Uterus (tissue), 4 donors: ENCODE data around the gene RBL2. TPM values are rescaled to one million over a fixed set of nuclear protein-coding genes. Genes with fewer than 3 reads are reported as not detected.
"Not testable (repeated sequence)": the region's sequence is repeated elsewhere in the genome, so short reads cannot be mapped to it uniquely, and the experiment has no call there.

Source experiments
- DNase-seq, 2 donors: peaks; one replicate each; pipeline ENCODE4 v3.0.0-alpha.2; 2019 to 2020
- H3K27ac ChIP-seq, 2 donors: fragments of 200-600 bp; sonication (generic); 1 replicate in 1 of 2; 2 replicates in 1 of 2; pipeline ENCODE4 v1.5.1; 2016 to 2018
- H3K27me3 ChIP-seq, 2 donors: fragments of 200-600 bp; sonication (generic); one replicate each; pipeline ENCODE4 v1.5.1; 2018 to 2019; ENCODE audit warnings: control low read depth in 1 of 2
- H3K36me3 ChIP-seq, 2 donors: fragments of 200-600 bp; sonication (generic); one replicate each; pipeline ENCODE4 v1.5.1; 2019; ENCODE audit warnings: control low read depth in 1 of 2
- H3K4me1 ChIP-seq, 2 donors: fragments of 200-600 bp; sonication (generic); one replicate each; pipeline ENCODE4 v1.5.1; 2018 to 2019; ENCODE audit warnings: control low read depth in 1 of 2
- H3K4me3 ChIP-seq, 2 donors: fragments of 200-600 bp; sonication (generic); 1 replicate in 1 of 2; 2 replicates in 1 of 2; pipeline ENCODE4 v1.5.1; 2018 to 2019; ENCODE audit warnings: mild to moderate bottlenecking in 1 of 2
- H3K9me3 ChIP-seq, 2 donors: fragments of 200-600 bp; sonication (generic); one replicate each; pipeline ENCODE4 v1.5.1; 2019; ENCODE audit warnings: control low read depth in 1 of 2
- POLR2A ChIP-seq, 2 donors: fragments of 450-650 bp; IDR thresholded peaks; one replicate each; pipeline ENCODE4 v1.6.1; 2016; ENCODE audit warnings: antibody characterized with exemption in 2 of 2, mild to moderate bottlenecking in 1 of 2, moderate library complexity in 1 of 2
- intact Hi-C: fragments of 100-400 bp; cut with DNase I; formaldehyde crosslinking; loops from one replicate; pipeline ENCODE4 v1.15.1; 2023; ENCODE audit warnings: low total_unique reads
- total RNA-seq, 4 donors: library from RNA; depleted of rRNA in 3 of 4; stranded (reverse); fragments of >200 nt in 3 of 4; gene quantifications; one replicate each; pipeline versions ENCODE4 v1.1.0 to v1.2.4, GENCODE V29; 2014 to 2023
- TF ChIP-seq, protein P1 (sequence below), 4 experiments: fragments of 200-600 bp in 2 of 4; fragments of 450-650 bp in 2 of 4; sonication (generic) in 2 of 4; IDR thresholded peaks; one replicate each; pipeline ENCODE4 v1.5.1; 2016 to 2019; ENCODE audit warnings: antibody characterized with exemption in 4 of 4, mild to moderate bottlenecking in 2 of 4, moderate library complexity in 1 of 4
- donor health status: DM: yes; HTN: yes; CAD: no.

The RBL2 gene, protein sequence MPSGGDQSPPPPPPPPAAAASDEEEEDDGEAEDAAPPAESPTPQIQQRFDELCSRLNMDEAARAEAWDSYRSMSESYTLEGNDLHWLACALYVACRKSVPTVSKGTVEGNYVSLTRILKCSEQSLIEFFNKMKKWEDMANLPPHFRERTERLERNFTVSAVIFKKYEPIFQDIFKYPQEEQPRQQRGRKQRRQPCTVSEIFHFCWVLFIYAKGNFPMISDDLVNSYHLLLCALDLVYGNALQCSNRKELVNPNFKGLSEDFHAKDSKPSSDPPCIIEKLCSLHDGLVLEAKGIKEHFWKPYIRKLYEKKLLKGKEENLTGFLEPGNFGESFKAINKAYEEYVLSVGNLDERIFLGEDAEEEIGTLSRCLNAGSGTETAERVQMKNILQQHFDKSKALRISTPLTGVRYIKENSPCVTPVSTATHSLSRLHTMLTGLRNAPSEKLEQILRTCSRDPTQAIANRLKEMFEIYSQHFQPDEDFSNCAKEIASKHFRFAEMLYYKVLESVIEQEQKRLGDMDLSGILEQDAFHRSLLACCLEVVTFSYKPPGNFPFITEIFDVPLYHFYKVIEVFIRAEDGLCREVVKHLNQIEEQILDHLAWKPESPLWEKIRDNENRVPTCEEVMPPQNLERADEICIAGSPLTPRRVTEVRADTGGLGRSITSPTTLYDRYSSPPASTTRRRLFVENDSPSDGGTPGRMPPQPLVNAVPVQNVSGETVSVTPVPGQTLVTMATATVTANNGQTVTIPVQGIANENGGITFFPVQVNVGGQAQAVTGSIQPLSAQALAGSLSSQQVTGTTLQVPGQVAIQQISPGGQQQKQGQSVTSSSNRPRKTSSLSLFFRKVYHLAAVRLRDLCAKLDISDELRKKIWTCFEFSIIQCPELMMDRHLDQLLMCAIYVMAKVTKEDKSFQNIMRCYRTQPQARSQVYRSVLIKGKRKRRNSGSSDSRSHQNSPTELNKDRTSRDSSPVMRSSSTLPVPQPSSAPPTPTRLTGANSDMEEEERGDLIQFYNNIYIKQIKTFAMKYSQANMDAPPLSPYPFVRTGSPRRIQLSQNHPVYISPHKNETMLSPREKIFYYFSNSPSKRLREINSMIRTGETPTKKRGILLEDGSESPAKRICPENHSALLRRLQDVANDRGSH
- 100 to 1,000 TPM in 2 of 4 donors, 10 to 100 TPM in 2; 91.2 to 162 (median 118) TPM for total RNA-seq

- peak; percentile 83 to 85 for DNase-seq
- H3K36me3 ChIP-seq: no peaks in the 10 kb centered on the region
- H3K27me3 ChIP-seq: no peaks in the 10 kb centered on the region
- H3K4me3 ChIP-seq: peak within 1 kb of the TSS; percentile 79 to 95
- intact Hi-C loops: no loop called here
- no peaks in the 10 kb centered on the region for H3K9me3 ChIP-seq
- peaks cover 0 to 8% of the 10 kb centered on the region in 2 donors for H3K4me1 ChIP-seq
- TF ChIP-seq POLR2A (IDR thresholded peaks at IDR 0.05): peak; percentile 63 to 79
- TF ChIP-seq, protein P1, sequence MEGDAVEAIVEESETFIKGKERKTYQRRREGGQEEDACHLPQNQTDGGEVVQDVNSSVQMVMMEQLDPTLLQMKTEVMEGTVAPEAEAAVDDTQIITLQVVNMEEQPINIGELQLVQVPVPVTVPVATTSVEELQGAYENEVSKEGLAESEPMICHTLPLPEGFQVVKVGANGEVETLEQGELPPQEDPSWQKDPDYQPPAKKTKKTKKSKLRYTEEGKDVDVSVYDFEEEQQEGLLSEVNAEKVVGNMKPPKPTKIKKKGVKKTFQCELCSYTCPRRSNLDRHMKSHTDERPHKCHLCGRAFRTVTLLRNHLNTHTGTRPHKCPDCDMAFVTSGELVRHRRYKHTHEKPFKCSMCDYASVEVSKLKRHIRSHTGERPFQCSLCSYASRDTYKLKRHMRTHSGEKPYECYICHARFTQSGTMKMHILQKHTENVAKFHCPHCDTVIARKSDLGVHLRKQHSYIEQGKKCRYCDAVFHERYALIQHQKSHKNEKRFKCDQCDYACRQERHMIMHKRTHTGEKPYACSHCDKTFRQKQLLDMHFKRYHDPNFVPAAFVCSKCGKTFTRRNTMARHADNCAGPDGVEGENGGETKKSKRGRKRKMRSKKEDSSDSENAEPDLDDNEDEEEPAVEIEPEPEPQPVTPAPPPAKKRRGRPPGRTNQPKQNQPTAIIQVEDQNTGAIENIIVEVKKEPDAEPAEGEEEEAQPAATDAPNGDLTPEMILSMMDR (IDR thresholded peaks at IDR 0.05): peak in 1 of 4 experiments; percentile 9
- peak within 1 kb of the TSS; percentile 90 to 95 for H3K27ac ChIP-seq
Measured at GRCh38 chr16:53434377-53435065, at the start of gene RBL2. TSS of gene RBL2 (plus strand) at chr16:53434471. CDS start at chr16:53434557, 86 bp downstream.

- H3K27ac ChIP-seq, intact Hi-C loops, H3K27me3 ChIP-seq: not testable (repeated sequence)
Measured at GRCh38 chr16:53384610-53385009, 49.7 kb upstream of the RBL2 start.

GRCh38 chr16:53404959-53405358 is 29.3 kb upstream of the RBL2 start:
- no peaks in the 10 kb centered on the region for H3K9me3 ChIP-seq
- intact Hi-C loops: no loop called here
- H3K27ac ChIP-seq: no peak overlapping the region
- no peak for DNase-seq
- no peaks in the 10 kb centered on the region for H3K36me3 ChIP-seq
- H3K27me3 ChIP-seq: no peaks in the 10 kb centered on the region
- TF ChIP-seq POLR2A (IDR thresholded peaks at IDR 0.05): no peak
- TF ChIP-seq, protein P1 (IDR thresholded peaks at IDR 0.05): no peak
- H3K4me3 ChIP-seq: no peak overlapping the region
- no peaks in the 10 kb centered on the region for H3K4me1 ChIP-seq

More at GRCh38 chr16:53384610-53385009, 49.7 kb upstream of the RBL2 start:
- not testable (repeated sequence) for H3K4me1 ChIP-seq, H3K9me3 ChIP-seq, DNase-seq, H3K4me3 ChIP-seq, H3K36me3 ChIP-seq

DNA sequence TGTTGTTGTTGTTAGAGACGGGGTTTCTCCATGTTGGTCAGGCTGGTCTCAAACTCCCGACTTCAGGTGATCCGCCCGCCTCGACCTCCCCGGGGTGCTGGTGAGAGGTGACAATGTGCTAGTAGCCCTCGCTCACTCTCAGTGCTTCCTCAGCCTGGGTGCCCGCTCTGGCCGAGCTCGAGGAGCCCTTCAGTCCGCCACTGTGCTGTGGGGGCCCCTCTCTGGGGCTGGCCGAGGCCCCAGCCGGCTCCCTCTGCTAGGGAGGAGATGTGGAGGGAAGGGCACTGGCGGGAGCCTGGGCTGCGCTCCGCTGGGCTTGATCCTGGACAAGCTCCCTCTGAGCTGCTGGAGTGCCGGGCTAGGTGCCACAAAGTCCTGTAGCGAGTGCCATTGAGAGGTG is 21.7 kb upstream of the RBL2 start:
- Histone ChIP-seq H3K27me3 (no peaks in the 10 kb centered on the region), H3K36me3 (no peaks in the 10 kb centered on the region), H3K27ac (no peak overlapping the region), H3K4me1 (no peaks in the 10 kb centered on the region), H3K4me3 (no peak overlapping the region), H3K9me3 (no peaks in the 10 kb centered on the region)
- intact Hi-C loops: no loop called here
- DNase-seq: no peak
- TF ChIP-seq, protein P1 (IDR thresholded peaks at IDR 0.05): no peak
- TF ChIP-seq POLR2A (IDR thresholded peaks at IDR 0.05): no peak

- TF ChIP-seq POLR2A (IDR thresholded peaks at IDR 0.05): no peak
- TF ChIP-seq, protein P1 (IDR thresholded peaks at IDR 0.05): no peak
- Histone ChIP-seq H3K4me3 (no peak overlapping the region), H3K36me3 (no peaks in the 10 kb centered on the region), H3K9me3 (no peaks in the 10 kb centered on the region), H3K4me1 (no peaks in the 10 kb centered on the region), H3K27me3 (no peaks in the 10 kb centered on the region), H3K27ac (no peak overlapping the region)
- intact Hi-C loops: no loop called here
- DNase-seq: no peak
Measured at GRCh38 chr16:53413864-53414263, 20.4 kb upstream of the RBL2 start.
